LNCAP (cell line): Measurements from ENCODE around the gene LRRFIP1.
A peak's percentile ranks its signal among the peaks of the same experiment; 100 is the strongest.

Experiments
- CTCF ChIP-seq: fragments of 450-650 bp; IDR thresholded peaks from 2 replicates; pipeline ENCODE4 v1.5.1; 2017; ENCODE audit warnings: mild to moderate bottlenecking

The LRRFIP1 gene

DNA sequence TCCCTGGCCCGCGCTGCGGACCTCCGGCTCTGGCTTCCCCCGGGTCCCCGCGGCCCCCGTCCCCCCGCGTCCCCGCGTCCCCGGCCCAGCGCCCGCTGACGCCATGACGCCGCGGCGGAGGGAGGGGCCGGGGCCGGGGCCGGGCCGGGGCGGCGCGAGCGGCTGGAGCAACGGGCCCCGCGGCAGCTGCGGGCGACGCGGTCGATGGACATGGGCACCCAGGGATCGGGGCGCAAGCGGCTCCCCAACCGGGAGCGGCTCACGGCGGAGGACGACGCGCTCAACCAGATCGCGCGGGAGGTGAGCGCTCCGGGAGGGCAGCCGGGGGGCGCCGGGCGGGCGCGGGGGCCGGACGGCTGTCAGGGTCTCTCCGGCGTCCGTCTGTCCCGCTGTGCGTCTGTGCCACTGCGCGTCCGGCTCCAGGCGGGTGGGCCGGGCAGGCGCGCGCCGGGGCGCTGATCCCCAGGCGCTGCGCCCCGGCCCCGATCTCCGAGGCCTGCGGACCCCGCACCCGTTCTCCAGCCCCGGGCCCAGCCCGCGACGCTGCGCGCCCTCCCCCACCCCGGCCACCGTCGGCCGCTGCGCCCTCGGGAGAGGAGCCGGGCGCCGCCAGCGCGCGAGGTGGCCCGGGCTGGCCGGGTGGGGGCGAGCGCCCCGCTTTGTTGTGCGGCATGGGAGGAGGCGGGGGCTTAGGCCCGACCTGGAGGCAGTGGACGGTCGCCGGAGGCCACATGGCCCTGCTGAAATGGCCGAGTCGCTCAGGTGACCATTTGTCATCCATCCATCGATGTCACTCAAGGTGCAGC lies at the start of gene LRRFIP1:
Gene LRRFIP1 (plus strand): TSS at position 147 of the 806 bp plus-strand sequence. CDS start 58 bp downstream, at position 205.
- TF ChIP-seq CTCF = peak; percentile 17; the same call in 1 of the 2 replicates

DNA sequence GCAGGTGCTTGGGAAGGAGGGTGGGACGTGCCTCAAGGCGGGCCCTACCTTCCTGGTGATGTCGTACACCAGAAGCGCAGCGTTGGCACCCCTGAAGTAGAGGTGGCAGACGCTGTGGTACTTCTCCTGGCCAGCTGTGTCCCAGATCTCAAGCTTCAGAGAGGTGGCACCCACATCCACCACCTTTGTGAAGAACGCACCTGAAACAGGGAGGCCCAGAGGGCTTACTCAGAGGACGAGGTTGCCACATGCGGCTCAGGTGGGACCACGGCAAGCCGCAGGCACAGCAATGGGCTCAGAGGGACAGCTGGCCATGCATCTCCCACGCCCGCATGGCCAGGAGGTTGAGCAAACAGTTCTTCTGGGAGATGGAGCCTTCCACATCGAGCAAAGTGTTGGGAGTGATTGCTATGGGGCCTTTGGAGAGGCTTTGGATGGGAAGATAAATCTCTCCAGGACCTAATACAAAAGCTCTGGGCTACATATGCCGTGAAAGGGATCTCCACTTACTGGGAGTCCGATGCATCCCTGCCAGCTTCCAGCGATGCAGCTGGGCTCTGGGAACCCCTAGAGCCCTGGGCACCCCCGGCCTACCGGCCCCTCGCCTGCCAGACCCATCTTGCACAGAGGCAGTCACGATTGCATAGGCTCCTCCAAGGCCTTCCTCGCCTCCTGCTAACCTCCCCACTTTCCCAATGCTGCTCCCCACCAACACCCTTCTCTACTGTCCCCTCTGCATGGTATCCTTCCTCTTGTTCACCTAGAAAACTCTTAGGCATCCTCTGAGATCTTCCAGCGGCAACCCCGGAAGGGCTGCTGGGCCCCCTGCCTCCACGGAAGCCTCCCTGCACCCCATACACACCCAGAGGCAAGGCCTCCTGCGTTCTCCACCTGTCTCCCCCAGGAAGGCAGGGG lies 49.2 kb upstream of the LRRFIP1 start:
- no peak for TF ChIP-seq CTCF

- no peak for TF ChIP-seq CTCF
Measured at GRCh38 chr2:237581326-237581725, 46.1 kb upstream of the LRRFIP1 start.

- peak; percentile 57 for TF ChIP-seq CTCF
Measured at GRCh38 chr2:237581751-237582746, 45.3 kb upstream of the LRRFIP1 start.

GRCh38 chr2:237583385-237584295 lies 43.7 kb upstream of the LRRFIP1 start:
- no peak for TF ChIP-seq CTCF

- no peak for TF ChIP-seq CTCF
Measured at GRCh38 chr2:237585590-237586221, 41.7 kb upstream of the LRRFIP1 start.
